HepG2 (cell line): ENCODE data around the gene EMC1. TPM values are rescaled to one million over a fixed set of nuclear protein-coding genes. Genes with fewer than 3 reads are reported as not detected.

ENCODE experiments used
- CC2D1A ChIP-seq: sonication (generic); formaldehyde crosslinking; IDR thresholded peaks from 2 replicates; pipeline ENCODE4 v1.8.1; 2023; ENCODE audit warnings: mild to moderate bottlenecking, missing genetic modification reagents
- IKZF1 ChIP-seq: fragments of 450-650 bp; IDR thresholded peaks from 2 replicates; pipeline ENCODE4 v1.7.1; 2016
- KLF15 ChIP-seq: sonication (generic); formaldehyde crosslinking; IDR thresholded peaks from 2 replicates; pipeline ENCODE4 v1.8.1; 2023; ENCODE audit warnings: borderline replicate concordance, mild to moderate bottlenecking, inconsistent platforms, missing genetic modification reagents, mixed read lengths
- POLR2AphosphoS2 ChIP-seq: IDR thresholded peaks from 2 replicates; pipeline ENCODE4 v1.6.1; 2011; ENCODE audit warnings: low read depth, low read length, improper control_type of control experiment
- RBFOX2 ChIP-seq: fragments of 200-400 bp; formaldehyde crosslinking; IDR thresholded peaks from 2 replicates; pipeline ENCODE4 v1.6.1; 2017; ENCODE audit warnings: low read depth, mild to moderate bottlenecking, low read length
- REXO4 ChIP-seq: sonication (generic); formaldehyde crosslinking; IDR thresholded peaks from 2 replicates; pipeline ENCODE4 v1.8.0; 2022; ENCODE audit warnings: missing genetic modification reagents, mild to moderate bottlenecking, borderline replicate concordance
- SRSF4 ChIP-seq: fragments of 200-400 bp; formaldehyde crosslinking; IDR thresholded peaks from one replicate; pipeline ENCODE4 v1.6.1; 2018; ENCODE audit warnings: mild to moderate bottlenecking, low read depth, low read length, moderate library complexity; ENCODE audit not compliant: poor library complexity, severe bottlenecking
- STAT5B ChIP-seq: sonication (generic); formaldehyde crosslinking; IDR thresholded peaks from 2 replicates; pipeline ENCODE4 v1.4.0; 2020; ENCODE audit warnings: missing genetic modification reagents
- TAF15 ChIP-seq: fragments of 200-400 bp; formaldehyde crosslinking; IDR thresholded peaks from one replicate; pipeline ENCODE4 v1.6.1; 2018; ENCODE audit warnings: mild to moderate bottlenecking, low read depth, low read length; ENCODE audit not compliant: poor library complexity, severe bottlenecking
- ZFP41 ChIP-seq: sonication (generic); formaldehyde crosslinking; IDR thresholded peaks from 2 replicates; pipeline ENCODE4 v1.4.0; 2020; ENCODE audit warnings: mild to moderate bottlenecking, missing genetic modification reagents, borderline replicate concordance
- ZKSCAN1 ChIP-seq: fragments of 150-350 bp; IDR thresholded peaks from 2 replicates; pipeline ENCODE4 v1.6.1; 2014; ENCODE audit warnings: low read length
- ZNF124 ChIP-seq: sonication (generic); formaldehyde crosslinking; IDR thresholded peaks from 2 replicates; pipeline ENCODE4 v1.4.0; 2020; ENCODE audit warnings: missing genetic modification reagents
- ZNF263 ChIP-seq: sonication (generic); formaldehyde crosslinking; IDR thresholded peaks from 2 replicates; pipeline ENCODE4 v1.4.0; 2020; ENCODE audit warnings: missing genetic modification reagents
- ZNF350 ChIP-seq: sonication (generic); formaldehyde crosslinking; IDR thresholded peaks from 2 replicates; pipeline ENCODE4 v1.4.0; 2020; ENCODE audit warnings: mild to moderate bottlenecking, low read depth, missing genetic modification reagents, borderline replicate concordance
- ZNF430 ChIP-seq: sonication (generic); formaldehyde crosslinking; IDR thresholded peaks from 2 replicates; pipeline ENCODE4 v1.9.0; 2021; ENCODE audit warnings: mild to moderate bottlenecking, missing genetic modification reagents
- ZNF644 ChIP-seq: IDR thresholded peaks from 2 replicates; pipeline ENCODE4 v1.6.1; 2016; ENCODE audit warnings: low read depth
- polyA plus RNA-seq, 8 experiments: library from polyadenylated mRNA; depleted of rRNA in 3 of 8; stranded (reverse) in 7 of 8; unstranded in 1 of 8; fragments of >200 nt; fragmentation: Illumina TruSeq in 4 of 8; extraction: Trizol in 4 of 8; gene quantifications; 2 replicates each; pipeline versions ENCODE4 v1.2.1 to v1.2.3, GENCODE V29; 2011 to 2016; ENCODE audit warnings: low read depth in 4 of 8, missing spikeins in 1 of 8, mixed read lengths in 1 of 8; ENCODE audit not compliant: insufficient read depth in 1 of 8
- total RNA-seq, 5 experiments: library from RNA; depleted of rRNA; stranded (reverse); fragments of >200 nt; fragmentation: Illumina TruSeq; extraction: Trizol; gene quantifications; 2 replicates each; pipeline ENCODE4 v1.2.3, GENCODE V29; 2016; ENCODE audit warnings: low read depth in 1 of 5
- TF ChIP-seq, protein P1 (sequence below): sonication (generic); formaldehyde crosslinking; IDR thresholded peaks from 2 replicates; pipeline ENCODE4 v1.5.0; 2020; ENCODE audit warnings: mild to moderate bottlenecking, missing genetic modification reagents, borderline replicate concordance
- TF ChIP-seq, protein P2 (sequence below): sonication (generic); formaldehyde crosslinking; IDR thresholded peaks from 2 replicates; pipeline ENCODE4 v1.5.0; 2020; ENCODE audit warnings: mild to moderate bottlenecking, missing genetic modification reagents
- TF ChIP-seq, protein P3 (sequence below): IDR thresholded peaks from 2 replicates; pipeline ENCODE4 v1.6.1; 2016
- TF ChIP-seq, protein P4 (sequence below): sonication (generic); formaldehyde crosslinking; IDR thresholded peaks from 2 replicates; pipeline ENCODE4 v1.4.0; 2020; ENCODE audit warnings: mild to moderate bottlenecking, low read depth, missing genetic modification reagents

Gene EMC1
- total and polyA plus RNA-seq, 2 of the 13 experiments (the other 11 are each of a cell fraction or from before 2014, with no cell fraction given), result 38.0 to 61.3 TPM

DNA sequence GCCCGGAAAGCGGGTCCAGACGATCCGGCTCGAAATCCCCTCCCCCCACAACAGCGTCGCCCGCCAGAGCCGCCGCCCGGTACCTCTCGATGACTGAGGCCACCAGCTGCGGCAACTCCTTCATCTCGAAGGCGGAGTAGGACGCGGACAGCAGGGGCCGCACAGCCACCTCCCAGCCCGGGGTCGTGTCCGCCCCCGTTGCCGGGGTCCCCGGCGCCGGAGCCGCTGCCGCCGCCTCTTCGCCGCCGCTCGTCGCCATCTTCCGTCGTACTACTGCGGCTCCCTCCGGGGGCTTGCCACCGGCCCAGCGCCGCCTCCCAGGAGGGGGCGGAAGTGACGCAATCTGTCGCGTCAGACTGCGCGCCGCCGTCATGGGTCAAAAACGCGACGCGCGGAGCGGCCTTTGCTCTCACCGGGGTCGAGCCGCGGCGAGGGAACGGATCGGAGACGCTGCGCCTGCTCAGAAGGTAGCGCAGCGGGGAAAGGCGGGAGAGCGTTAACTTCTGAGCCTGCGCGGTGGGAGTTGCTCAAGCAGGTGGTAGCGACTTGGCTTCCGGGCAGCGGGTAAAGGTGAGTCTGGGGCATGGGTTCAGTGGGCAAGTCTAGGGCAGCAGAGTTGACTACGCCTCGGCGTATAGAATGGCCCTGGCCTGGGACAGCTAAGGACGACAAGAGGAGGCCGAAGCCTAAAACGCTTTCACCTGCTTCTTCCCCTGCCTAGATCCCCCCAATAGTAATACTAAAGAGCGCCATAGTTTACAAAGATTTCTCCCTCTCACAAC lies 41.1 kb downstream of the EMC1 start, which contains the start of gene UBR4 (continued):
- TF ChIP-seq, protein P1, sequence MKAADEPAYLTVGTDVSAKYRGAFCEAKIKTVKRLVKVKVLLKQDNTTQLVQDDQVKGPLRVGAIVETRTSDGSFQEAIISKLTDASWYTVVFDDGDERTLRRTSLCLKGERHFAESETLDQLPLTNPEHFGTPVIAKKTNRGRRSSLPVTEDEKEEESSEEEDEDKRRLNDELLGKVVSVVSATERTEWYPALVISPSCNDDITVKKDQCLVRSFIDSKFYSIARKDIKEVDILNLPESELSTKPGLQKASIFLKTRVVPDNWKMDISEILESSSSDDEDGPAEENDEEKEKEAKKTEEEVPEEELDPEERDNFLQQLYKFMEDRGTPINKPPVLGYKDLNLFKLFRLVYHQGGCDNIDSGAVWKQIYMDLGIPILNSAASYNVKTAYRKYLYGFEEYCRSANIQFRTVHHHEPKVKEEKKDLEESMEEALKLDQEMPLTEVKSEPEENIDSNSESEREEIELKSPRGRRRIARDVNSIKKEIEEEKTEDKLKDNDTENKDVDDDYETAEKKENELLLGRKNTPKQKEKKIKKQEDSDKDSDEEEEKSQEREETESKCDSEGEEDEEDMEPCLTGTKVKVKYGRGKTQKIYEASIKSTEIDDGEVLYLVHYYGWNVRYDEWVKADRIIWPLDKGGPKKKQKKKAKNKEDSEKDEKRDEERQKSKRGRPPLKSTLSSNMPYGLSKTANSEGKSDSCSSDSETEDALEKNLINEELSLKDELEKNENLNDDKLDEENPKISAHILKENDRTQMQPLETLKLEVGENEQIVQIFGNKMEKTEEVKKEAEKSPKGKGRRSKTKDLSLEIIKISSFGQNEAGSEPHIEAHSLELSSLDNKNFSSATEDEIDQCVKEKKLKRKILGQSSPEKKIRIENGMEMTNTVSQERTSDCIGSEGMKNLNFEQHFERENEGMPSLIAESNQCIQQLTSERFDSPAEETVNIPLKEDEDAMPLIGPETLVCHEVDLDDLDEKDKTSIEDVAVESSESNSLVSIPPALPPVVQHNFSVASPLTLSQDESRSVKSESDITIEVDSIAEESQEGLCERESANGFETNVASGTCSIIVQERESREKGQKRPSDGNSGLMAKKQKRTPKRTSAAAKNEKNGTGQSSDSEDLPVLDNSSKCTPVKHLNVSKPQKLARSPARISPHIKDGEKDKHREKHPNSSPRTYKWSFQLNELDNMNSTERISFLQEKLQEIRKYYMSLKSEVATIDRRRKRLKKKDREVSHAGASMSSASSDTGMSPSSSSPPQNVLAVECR (CRISPR knock-in tag), result peak; percentile 90; the same call in 1 of the 2 replicates
- TF ChIP-seq ZKSCAN1, result 0 out of 2 replicates have a peak, but pooled peaks have one; percentile 29
- peak; percentile 36; the same call in 1 of the 2 replicates for TF ChIP-seq REXO4 (CRISPR knock-in tag)
- TF ChIP-seq ZNF430 (CRISPR knock-in tag), result no peak; the same call in 1 of the 2 replicates
- TF ChIP-seq POLR2AphosphoS2, result peak; percentile 52; the same call in 1 of the 2 replicates
- peak; percentile 98 for TF ChIP-seq RBFOX2
- TF ChIP-seq, protein P2, sequence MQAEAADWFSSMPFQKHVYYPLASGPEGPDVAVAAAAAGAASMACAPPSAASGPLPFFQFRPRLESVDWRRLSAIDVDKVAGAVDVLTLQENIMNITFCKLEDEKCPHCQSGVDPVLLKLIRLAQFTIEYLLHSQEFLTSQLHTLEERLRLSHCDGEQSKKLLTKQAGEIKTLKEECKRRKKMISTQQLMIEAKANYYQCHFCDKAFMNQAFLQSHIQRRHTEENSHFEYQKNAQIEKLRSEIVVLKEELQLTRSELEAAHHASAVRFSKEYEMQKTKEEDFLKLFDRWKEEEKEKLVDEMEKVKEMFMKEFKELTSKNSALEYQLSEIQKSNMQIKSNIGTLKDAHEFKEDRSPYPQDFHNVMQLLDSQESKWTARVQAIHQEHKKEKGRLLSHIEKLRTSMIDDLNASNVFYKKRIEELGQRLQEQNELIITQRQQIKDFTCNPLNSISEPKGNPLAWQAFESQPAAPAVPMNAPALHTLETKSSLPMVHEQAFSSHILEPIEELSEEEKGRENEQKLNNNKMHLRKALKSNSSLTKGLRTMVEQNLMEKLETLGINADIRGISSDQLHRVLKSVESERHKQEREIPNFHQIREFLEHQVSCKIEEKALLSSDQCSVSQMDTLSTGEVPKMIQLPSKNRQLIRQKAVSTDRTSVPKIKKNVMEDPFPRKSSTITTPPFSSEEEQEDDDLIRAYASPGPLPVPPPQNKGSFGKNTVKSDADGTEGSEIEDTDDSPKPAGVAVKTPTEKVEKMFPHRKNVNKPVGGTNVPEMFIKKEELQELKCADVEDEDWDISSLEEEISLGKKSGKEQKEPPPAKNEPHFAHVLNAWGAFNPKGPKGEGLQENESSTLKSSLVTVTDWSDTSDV (CRISPR knock-in tag), result no peak
- 0 out of 2 replicates have a peak, but pooled peaks have one; percentile 62 for TF ChIP-seq KLF15 (CRISPR knock-in tag)
- no peak for TF ChIP-seq SRSF4
- TF ChIP-seq CC2D1A (CRISPR knock-in tag), result no peak
- TF ChIP-seq, protein P3, sequence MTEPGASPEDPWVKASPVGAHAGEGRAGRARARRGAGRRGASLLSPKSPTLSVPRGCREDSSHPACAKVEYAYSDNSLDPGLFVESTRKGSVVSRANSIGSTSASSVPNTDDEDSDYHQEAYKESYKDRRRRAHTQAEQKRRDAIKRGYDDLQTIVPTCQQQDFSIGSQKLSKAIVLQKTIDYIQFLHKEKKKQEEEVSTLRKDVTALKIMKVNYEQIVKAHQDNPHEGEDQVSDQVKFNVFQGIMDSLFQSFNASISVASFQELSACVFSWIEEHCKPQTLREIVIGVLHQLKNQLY (CRISPR knock-in tag), result peak; percentile 81; the same call in 1 of the 2 replicates
- TF ChIP-seq STAT5B (CRISPR knock-in tag), result peak; percentile 55; the same call in 1 of the 2 replicates
- peak; percentile 71 for TF ChIP-seq ZNF263 (CRISPR knock-in tag)
- peak; percentile 67; the same call in 1 of the 2 replicates for TF ChIP-seq ZNF350 (CRISPR knock-in tag)
- TF ChIP-seq ZFP41, result no peak
- TF ChIP-seq ZNF644, result no peak
- TF ChIP-seq, protein P4, sequence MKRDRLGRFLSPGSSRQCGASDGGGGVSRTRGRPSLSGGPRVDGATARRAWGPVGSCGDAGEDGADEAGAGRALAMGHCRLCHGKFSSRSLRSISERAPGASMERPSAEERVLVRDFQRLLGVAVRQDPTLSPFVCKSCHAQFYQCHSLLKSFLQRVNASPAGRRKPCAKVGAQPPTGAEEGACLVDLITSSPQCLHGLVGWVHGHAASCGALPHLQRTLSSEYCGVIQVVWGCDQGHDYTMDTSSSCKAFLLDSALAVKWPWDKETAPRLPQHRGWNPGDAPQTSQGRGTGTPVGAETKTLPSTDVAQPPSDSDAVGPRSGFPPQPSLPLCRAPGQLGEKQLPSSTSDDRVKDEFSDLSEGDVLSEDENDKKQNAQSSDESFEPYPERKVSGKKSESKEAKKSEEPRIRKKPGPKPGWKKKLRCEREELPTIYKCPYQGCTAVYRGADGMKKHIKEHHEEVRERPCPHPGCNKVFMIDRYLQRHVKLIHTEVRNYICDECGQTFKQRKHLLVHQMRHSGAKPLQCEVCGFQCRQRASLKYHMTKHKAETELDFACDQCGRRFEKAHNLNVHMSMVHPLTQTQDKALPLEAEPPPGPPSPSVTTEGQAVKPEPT (CRISPR knock-in tag), result no peak; the same call in 1 of the 2 replicates
- no peak for TF ChIP-seq TAF15
- TF ChIP-seq IKZF1, result no peak
- no peak for TF ChIP-seq ZNF124 (CRISPR knock-in tag)
